Breast epithelium (tissue), 4 donors: ENCODE results near the gene NFE2L2. TPM values are rescaled to one million over a fixed set of nuclear protein-coding genes. Genes with fewer than 3 reads are reported as not detected.

Experiments used
- DNase-seq, 2 donors: peaks; one replicate each; pipeline ENCODE4 v3.0.0-alpha.2; 2019; ENCODE audit warnings: low spot score in 2 of 2
- H3K27ac ChIP-seq, 2 donors: fragments of 200-600 bp; sonication (generic) in 1 of 2; one replicate each; pipeline ENCODE4 v1.5.1; 2016 to 2019; ENCODE audit warnings: mild to moderate bottlenecking in 1 of 2
- H3K27me3 ChIP-seq, 2 donors: fragments of 200-600 bp; sonication (generic) in 1 of 2; one replicate each; pipeline versions ENCODE4 v1.5.1 to v1.6.0; 2017 to 2019; ENCODE audit warnings: control low read depth in 1 of 2, mild to moderate bottlenecking in 1 of 2
- H3K36me3 ChIP-seq: fragments of 200-600 bp; one replicate; pipeline ENCODE4 v1.5.1; 2019
- H3K4me1 ChIP-seq, 2 donors: fragments of 200-600 bp; sonication (generic); one replicate each; pipeline ENCODE4 v1.5.1; 2016 to 2019; ENCODE audit warnings: control low read depth in 1 of 2
- H3K4me3 ChIP-seq, 3 donors: fragments of 200-600 bp; sonication (generic); 1 replicate in 2 of 3; 2 replicates in 1 of 3; pipeline ENCODE4 v1.5.1; 2016 to 2019; ENCODE audit warnings: mild to moderate bottlenecking in 3 of 3, moderate library complexity in 2 of 3
- H3K9me3 ChIP-seq, 2 donors: fragments of 200-600 bp; sonication (generic) in 1 of 2; one replicate each; pipeline ENCODE4 v1.5.1; 2016 to 2019; ENCODE audit warnings: control low read depth in 1 of 2
- CTCF ChIP-seq, 3 donors: fragments of 450-650 bp; IDR thresholded peaks; one replicate each; pipeline ENCODE4 v1.5.1; 2016 to 2017; ENCODE audit warnings: antibody characterized with exemption in 3 of 3, mild to moderate bottlenecking in 3 of 3, moderate library complexity in 3 of 3
- POLR2A ChIP-seq: fragments of 450-650 bp; IDR thresholded peaks from one replicate; pipeline ENCODE4 v1.6.1; 2016; ENCODE audit warnings: antibody characterized with exemption, mild to moderate bottlenecking, moderate library complexity
- POLR2AphosphoS5 ChIP-seq, 3 donors: sonication (generic); formaldehyde crosslinking; IDR thresholded peaks; one replicate each; pipeline ENCODE4 v1.6.1; 2017; ENCODE audit warnings: antibody characterized with exemption in 3 of 3
- intact Hi-C: fragments of 100-400 bp; cut with DNase I; formaldehyde crosslinking; loops from one replicate; pipeline ENCODE4 v1.15.1; 2023; ENCODE audit warnings: low total_unique reads
- total RNA-seq, 3 donors: library from RNA; depleted of rRNA; stranded (reverse); fragments of >200 nt; gene quantifications; one replicate each; pipeline ENCODE4 v1.1.0, GENCODE V29; 2016

The NFE2L2 gene
- total RNA-seq, 3 donors from 2014 or later, result 63.8 to 133 (median 124) TPM

- intact Hi-C loops, result loop anchor here (5.0 kb wide), 1 partner anchor 446 kb away; no protein-coding TSS in a partner anchor
- H3K4me1 ChIP-seq, result no peaks in the 10 kb centered on the region
- no peak overlapping the region for H3K27ac ChIP-seq
- H3K27me3 ChIP-seq, result no peaks in the 10 kb centered on the region
- DNase-seq, result no peak
- H3K4me3 ChIP-seq, result no peak overlapping the region
- TF ChIP-seq CTCF (IDR thresholded peaks at IDR 0.05), result no peak
- no peak for TF ChIP-seq POLR2A
- TF ChIP-seq POLR2AphosphoS5 (IDR thresholded peaks at IDR 0.05), result no peak
- no peaks in the 10 kb centered on the region for H3K9me3 ChIP-seq
- H3K36me3 ChIP-seq, result no peaks in the 10 kb centered on the region
Measured at GRCh38 chr2:177281400-177282180, 17.1 kb upstream of the NFE2L2 start.

- no peaks in the 10 kb centered on the region for H3K4me1 ChIP-seq
Measured at GRCh38 chr2:177279847-177280246, 15.3 kb upstream of the NFE2L2 start.

GRCh38 chr2:177275743-177276055 lies 11.2 kb upstream of the NFE2L2 start:
- intact Hi-C loops, result loop anchor here (1.0 kb wide), 1 partner anchor 9 kb away; no protein-coding TSS in a partner anchor
- no peaks in the 10 kb centered on the region for H3K36me3 ChIP-seq
- TF ChIP-seq CTCF (IDR thresholded peaks at IDR 0.05) (no peak), POLR2A (no peak), POLR2AphosphoS5 (IDR thresholded peaks at IDR 0.05) (no peak)
- H3K4me3 ChIP-seq, result no peak overlapping the region
- no peaks in the 10 kb centered on the region for H3K27me3 ChIP-seq
- H3K9me3 ChIP-seq, result no peaks in the 10 kb centered on the region
- no peak for DNase-seq
- H3K27ac ChIP-seq, result peak overlapping the region; percentile 2 to 33
- H3K4me1 ChIP-seq, result no peaks in the 10 kb centered on the region

More at GRCh38 chr2:177279847-177280246, 15.3 kb upstream of the NFE2L2 start:
- Histone ChIP-seq H3K36me3 (no peaks in the 10 kb centered on the region), H3K4me3 (no peak overlapping the region), H3K9me3 (no peaks in the 10 kb centered on the region), H3K27me3 (no peaks in the 10 kb centered on the region), H3K27ac (no peak overlapping the region)
- no peak for DNase-seq
- intact Hi-C loops, result loop anchor here (5.0 kb wide), 1 partner anchor 447 kb away; no protein-coding TSS in a partner anchor
- TF ChIP-seq CTCF (IDR thresholded peaks at IDR 0.05) (no peak), POLR2A (no peak), POLR2AphosphoS5 (IDR thresholded peaks at IDR 0.05) (no peak)

- TF ChIP-seq POLR2AphosphoS5 (IDR thresholded peaks at IDR 0.05) (no peak), CTCF (IDR thresholded peaks at IDR 0.05) (no peak), POLR2A (no peak)
- DNase-seq, result no peak
- Histone ChIP-seq H3K27ac (peak overlapping the region; percentile 2 to 33), H3K9me3 (no peaks in the 10 kb centered on the region), H3K4me1 (no peaks in the 10 kb centered on the region), H3K4me3 (no peak overlapping the region), H3K36me3 (no peaks in the 10 kb centered on the region), H3K27me3 (no peaks in the 10 kb centered on the region)
- intact Hi-C loops, result loop anchor here (1.0 kb wide), 1 partner anchor 9 kb away; no protein-coding TSS in a partner anchor
Measured at GRCh38 chr2:177275040-177275742, 10.7 kb upstream of the NFE2L2 start.

- no peaks in the 10 kb centered on the region for H3K9me3 ChIP-seq
- intact Hi-C loops, result no loop called here
- TF ChIP-seq POLR2AphosphoS5 (IDR thresholded peaks at IDR 0.05) (no peak), CTCF (IDR thresholded peaks at IDR 0.05) (no peak), POLR2A (no peak)
Measured at GRCh38 chr2:177273408-177273807, 8.9 kb upstream of the NFE2L2 start.

More at GRCh38 chr2:177273408-177273807, 8.9 kb upstream of the NFE2L2 start:
- Histone ChIP-seq H3K36me3 (no peaks in the 10 kb centered on the region), H3K4me1 (no peaks in the 10 kb centered on the region), H3K27me3 (no peaks in the 10 kb centered on the region), H3K27ac (peak overlapping the region in 1 of 2 donors; percentile 3), H3K4me3 (no peak overlapping the region)
- DNase-seq, result no peak
